NCI-H128 (cell line): ENCODE data around the gene MYBBP1A.
"Not testable (repeated sequence)": the region's sequence is repeated elsewhere in the genome, so short reads cannot be mapped to it uniquely, and the experiment has no call there.

Experiments
- DNase-seq: peaks from one replicate; lab custom pipeline; 2025; ENCODE audit not compliant: unreplicated experiment; lab: John Stamatoyannopoulos, UW

Gene MYBBP1A

DNA sequence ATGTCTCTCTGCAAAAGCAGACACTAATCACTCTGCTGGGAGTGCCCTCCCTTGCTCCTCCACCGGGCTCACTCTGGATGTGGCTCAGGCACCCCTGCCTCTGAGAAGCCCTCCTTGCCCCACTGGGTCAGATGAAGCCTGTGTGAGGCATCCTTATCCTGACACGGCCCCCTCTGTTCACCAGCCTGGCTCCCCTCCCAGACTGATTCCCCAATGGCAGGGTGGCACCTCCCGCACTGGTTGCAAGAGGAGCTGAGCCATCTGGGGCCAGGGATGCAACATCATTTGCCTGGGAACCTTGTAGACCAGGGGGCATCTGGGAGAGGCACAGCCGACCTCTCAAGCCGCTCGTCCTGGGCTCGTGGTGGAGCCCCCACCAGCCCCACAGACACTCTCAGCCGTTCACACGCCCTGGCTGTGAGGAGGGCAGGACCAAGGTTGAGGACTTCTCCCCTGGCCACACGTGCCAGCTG is 35.8 kb upstream of the MYBBP1A start:
- DNase-seq: no peak

DNA sequence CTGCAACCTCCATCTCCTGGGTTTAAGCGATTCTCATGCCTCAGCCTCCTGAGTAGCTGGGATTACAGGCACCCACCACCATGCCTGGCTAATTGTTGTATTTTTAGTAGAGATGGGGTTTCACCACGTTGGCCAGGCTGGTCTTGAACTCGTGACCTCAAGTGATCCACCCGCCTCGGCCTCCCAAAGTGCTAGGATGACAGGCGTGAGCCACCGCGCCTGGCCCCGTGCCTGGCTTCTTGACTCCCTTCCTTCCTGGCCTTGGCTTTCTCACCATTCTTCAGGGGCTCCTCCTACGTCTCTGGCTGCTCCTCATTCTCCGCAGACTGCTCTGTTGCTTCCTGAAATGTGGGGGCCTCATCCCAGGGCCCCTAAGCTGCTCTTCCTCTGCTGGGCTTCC is 34.9 kb upstream of the MYBBP1A start:
- not testable (repeated sequence) for DNase-seq

DNA sequence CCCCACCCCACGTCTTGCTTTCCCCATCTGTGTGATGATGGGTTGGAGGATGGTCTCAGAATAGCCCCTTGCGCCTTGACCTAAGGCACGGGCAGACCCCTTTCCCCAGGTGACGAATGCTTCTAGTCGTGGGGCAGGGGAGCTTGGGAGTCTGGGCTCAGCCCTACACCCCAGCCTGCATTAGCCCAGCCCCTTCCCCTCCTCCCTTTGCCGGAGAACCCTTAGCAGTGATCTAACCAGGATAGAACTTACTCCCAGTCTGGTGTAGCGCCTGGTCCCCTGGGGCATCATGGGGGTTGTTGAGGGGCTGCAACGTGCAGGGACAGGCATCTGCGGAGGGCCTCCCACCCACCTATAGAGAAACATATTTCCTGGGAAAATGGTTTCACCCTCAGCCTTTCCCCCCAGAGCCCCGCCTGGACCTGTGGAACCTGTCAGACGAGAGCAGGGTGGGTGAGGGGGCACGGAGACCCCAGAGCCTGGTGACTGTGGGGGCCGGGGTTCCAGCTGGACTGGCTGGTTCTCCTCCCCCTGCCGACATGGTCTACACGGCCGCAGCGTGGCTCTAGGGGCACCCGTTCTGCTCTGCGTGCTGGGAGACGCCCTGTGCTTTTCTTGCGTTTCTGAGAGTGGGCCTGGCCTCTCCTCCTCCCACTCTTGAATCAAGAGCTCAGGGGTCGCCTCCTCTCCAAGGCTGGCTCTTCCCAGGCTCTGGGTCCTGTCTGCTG is 33.9 kb upstream of the MYBBP1A start:
- no peak for DNase-seq

DNA sequence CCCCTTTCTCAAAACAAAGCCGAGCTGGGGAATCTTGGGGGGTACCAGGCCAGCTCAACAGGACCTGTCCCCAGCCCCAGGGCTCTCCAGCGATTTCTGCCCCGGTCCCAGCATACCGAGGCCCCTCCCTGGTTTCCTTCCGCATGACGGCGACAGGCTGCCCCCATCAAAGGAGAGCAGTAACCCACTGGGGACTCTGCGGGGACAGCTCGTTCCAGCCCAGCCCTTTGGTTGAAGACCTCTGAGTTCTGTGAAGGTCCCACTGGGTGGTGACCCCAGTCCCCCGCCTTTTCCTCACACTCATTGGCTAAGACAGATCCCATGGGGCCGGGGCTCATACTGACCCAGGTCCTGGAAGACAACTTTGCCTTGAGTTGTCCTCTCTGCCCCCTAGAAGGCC is 33.2 kb upstream of the MYBBP1A start:
- no peak for DNase-seq

DNA sequence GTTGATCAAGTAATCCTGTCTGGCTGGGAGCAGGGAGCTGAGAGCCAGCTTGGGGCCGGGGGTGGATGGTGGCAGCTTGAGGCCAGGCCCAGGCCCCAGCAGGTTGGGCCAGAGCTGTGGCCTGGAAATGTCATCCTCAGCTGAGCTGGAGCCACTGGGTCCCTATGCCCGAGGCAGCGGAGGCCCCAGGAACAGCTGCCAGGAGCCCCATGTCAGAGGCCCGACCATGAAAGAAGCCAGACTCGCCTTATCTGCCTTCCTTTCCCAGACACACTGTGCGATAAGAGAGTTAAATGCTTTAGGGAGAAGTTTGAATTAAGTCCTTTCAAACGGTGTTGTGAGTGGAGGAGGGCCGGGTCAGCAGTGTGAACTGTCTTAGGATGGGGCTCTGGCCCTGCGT is 32.6 kb upstream of the MYBBP1A start:
- DNase-seq: no peak

DNA sequence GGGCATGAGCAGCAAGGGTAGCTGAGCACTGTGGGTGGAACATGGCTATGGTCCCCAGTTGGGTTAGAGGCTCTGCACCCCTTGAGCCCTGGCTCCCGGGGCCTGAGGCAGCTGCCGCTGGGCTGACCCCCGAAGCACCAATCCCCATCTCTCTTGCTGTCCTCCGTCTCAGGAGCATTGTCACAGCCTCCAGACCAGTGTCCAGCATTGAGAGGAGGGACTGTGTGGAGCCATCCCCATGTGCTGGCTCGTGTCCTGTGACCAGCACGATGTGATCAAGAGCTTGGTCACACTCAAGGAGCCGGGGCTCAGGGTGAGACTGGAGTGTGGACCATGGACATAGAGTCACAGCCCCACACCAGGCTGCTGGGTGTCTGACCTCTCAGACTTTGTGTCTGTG is 32.0 kb upstream of the MYBBP1A start:
- DNase-seq: no peak

DNA sequence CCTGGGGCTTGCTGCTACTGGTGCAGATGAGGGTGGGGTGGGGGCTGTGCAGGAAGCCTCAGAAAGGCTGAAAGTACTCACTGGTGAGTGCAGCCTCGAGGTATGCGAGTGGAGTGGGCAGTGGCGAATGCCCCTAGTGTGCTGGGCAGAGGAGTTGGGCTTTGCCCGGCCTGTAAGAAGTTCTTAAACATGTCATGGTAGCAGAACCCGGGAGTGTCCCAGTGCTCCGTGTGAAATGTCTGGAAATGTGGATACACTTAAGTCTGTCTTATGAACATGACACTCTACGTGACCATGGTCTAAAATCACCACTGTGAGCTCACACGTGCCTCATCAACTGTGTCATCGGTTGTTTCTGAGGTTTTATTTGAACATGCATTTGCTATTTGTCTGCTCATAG is 30.9 kb upstream of the MYBBP1A start:
- DNase-seq: no peak

DNA sequence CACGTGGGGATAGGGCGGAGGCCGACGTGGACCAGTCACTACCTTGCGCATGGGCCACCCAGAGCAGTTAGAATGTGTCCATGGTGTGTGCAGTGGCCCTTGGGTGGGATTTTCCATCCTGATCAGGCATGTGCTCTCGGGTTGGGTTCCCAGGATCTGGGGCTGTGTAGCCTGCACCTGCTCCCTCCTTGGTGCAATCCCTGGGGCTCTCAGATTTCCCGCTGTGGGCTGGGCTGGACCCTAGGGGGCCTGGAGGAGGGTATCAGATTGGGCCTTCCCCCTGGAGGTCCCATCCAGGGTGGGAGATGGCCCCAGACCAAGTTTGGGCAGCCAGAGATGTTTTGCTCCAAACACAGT is 30.4 kb upstream of the MYBBP1A start:
- DNase-seq: no peak

DNA sequence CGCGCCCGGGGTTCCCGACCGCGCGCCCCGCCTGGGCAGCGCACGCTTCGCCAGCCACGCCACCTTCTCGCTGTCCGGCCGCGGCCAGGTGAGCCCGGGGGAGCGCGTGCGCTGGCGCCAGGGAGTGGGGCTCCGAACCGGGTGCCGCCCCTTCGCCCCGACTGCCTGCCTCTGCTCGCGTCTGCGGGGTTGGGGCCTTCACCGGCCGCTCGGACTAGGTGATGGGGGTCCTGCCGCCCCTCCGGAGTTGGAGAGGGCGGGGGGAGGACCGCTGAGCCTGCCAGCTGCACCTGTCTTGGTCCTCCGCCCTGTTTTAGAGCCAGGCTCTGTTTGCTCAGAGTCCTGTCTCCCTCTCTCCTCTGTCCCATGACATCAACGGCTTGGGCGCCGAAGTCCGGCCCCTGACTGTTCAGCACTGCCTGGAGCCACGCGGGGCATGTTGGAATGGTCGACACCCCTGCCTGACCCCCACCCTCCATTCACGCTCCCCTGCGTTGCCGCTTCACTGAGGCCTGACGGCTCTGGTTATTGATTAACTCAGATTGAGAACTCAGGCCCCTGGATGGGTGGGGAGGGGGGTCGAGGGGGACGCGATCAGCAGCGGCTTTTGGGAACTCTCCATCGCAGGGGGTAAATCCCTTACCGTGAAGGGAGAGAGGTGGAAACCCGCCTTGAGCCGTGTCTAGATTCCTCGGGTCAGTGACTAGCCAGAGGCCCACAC is 29.9 kb upstream of the MYBBP1A start:
- no peak for DNase-seq

DNA sequence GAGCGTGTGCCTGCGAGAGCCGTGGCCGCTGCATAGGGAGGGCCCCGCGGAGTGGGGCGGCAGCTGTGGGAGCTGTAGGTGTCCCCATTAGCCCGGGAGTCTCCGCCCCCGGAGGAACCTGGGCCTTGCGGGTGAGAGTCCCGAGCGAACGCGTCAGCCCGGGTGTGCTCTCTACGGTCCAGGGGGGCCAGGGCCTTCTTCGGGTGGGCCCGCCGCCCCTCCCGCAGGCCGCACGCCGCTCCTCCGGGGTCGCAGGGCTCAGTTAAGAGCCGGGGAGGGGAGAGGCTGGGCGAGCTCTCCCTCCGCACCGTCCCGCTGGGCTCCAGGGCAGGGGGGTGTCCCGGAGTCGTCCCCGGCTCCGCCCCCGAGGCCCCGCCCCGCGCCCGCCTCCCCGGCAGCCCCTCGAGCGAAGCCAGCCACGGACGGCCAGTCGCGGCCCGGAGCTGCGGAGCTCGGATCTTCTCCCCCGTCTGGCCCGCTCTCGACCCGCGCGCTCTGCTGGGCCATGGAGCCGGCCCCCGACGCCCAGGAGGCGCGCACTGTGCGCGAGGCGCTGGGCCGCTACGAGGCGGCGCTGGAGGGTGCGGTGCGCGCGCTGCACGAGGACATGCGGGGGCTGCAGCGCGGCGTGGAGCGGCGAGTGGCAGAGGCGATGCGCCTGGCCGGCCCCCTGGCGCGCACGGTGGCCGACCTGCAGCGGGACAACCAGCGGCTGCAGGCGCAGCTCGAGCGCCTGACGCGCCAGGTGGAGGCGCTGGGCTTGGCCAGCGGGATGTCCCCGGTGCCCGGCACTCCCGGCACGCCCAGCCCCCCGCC is 29.1 kb upstream of the MYBBP1A start, which contains the start of gene SMTNL2:
SMTNL2 (plus strand) TSS at position 429 of the 816 bp plus-strand sequence; CDS start at position 506, 77 bp downstream.
- DNase-seq: no peak

DNA sequence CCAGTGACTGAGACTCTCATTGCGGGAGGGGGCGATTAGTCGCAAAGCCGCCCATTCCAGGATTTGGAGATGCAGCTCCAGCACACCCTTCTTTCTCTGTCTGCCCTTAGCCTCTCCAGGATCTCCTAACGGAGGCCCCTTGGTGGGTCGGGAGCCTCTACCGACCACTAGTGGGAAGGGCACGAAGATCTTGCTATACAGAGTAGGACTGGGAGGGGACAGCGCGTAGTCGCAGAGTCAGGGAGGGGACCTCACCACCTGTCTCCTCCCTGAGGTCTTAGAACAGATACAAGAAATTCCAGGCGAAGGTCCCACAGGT is 28.6 kb upstream of the MYBBP1A start:
- DNase-seq: no peak

DNA sequence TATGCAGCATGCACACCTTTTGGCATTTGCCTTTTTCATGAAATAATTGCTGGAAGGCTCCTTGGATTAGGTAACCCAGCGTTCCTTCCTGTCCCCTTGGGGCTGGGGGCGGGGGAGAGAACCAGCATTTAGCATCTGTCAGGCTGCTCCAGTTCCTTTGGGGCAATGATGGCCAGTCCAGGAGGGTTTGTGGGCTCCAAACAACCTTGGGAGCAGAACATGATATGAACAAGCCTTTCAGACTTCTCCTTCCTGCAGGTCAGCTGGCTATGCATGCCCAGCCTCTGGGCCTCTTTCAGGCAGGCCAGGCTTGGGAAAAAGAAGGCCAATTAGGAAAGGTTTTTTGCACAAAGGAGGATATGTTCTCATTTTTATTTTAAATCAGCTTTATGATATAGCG is 28.0 kb upstream of the MYBBP1A start:
- no peak for DNase-seq

DNA sequence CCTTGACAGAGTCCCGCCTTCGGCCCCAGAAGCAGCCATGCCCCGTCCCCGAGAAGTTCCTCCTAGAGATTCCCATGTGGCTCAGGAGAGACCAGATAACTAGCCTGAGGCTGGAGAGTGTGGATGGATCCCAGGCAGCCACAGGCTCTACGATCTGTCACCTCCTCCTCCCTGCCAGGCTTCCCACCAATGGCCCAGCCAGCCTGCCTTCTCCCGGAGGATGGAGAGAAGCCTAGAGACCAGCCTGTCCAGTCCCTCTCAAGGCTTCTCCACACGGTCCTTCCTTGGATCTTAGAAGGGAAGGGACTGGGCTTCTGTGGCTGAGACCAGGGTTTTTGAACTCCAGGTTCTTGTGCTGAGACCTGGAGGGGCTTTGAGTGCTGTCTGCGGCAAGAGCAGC is 27.5 kb upstream of the MYBBP1A start:
- DNase-seq: no peak

DNA sequence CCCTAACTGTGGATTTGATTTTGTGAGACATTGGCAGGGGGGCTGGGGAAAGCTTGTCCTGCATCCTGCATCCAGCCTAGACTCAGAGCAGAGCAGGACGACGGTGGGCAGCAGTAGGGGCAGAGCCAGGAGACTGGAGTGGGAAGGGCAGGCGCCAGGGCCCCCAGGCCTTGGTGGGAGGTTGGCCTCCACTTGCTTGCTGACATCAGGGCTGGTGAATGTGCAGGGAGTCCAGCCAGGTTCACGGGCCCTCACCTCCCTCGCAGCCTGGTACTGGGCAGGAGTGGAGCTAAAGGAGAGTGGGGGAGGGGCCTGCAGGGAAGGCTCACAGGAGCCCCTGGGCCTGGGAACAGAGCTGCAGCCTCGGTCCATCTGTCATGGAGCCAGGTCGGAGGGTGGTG is 26.9 kb upstream of the MYBBP1A start:
- DNase-seq: no peak

DNA sequence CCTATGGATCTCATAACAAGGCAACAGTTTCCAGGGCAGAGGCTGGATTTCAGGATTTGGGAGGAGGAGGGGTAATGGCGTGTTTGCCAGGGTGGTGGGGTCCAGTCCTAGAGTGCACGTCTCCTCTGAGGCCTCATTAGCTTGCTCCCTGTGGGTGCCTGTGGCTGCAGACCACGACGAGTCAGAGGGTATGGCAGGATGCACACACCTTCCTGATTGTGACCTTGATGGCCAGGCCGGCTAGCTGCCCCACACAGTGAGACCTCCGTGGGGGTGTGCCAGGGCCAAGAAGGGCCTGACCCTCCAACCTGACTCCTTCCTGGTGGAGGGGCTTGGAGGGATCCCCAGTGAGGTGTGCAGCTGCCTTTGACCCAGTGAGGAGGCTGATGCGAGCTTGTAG is 25.1 kb upstream of the MYBBP1A start:
- DNase-seq: no peak

DNA sequence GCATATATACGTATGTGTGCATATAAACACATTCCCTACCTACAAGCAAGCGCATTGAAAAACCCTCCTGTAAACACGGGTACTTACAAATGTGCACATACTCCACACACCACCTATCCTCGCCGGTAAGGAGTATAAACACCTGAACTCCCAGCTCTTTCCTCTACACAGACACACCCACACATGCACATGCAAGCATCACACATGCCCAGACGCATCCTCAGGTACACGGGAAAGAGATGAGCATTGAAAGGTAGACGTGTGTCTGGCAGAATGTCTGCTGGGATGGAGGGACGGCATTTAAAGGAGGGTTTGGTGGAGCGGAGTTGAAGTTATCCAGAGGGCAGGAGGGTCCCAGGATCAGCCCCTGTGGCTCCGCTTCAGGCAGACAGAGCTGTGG is 24.5 kb upstream of the MYBBP1A start:
- no peak for DNase-seq

DNA sequence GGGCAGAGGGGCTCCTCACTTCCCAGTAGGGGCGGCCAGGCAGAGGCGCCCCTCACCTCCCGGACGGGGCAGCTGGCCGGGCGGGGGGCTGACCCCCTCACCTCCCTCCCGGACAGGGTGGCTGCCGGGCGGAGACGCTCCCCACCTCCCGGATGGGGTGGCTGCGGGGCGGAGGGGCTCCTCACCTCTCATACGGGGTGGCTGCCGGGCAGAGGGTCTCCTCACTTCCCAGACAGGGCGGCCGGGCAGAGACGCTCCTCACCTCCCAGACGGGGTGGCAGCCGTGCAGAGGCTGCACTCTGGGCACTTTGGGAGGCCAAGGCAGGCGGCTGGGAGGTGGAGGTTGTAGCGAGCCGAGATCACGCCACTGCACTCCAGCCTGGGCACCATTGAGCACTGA is 23.2 kb upstream of the MYBBP1A start:
- DNase-seq: not testable (repeated sequence)

DNA sequence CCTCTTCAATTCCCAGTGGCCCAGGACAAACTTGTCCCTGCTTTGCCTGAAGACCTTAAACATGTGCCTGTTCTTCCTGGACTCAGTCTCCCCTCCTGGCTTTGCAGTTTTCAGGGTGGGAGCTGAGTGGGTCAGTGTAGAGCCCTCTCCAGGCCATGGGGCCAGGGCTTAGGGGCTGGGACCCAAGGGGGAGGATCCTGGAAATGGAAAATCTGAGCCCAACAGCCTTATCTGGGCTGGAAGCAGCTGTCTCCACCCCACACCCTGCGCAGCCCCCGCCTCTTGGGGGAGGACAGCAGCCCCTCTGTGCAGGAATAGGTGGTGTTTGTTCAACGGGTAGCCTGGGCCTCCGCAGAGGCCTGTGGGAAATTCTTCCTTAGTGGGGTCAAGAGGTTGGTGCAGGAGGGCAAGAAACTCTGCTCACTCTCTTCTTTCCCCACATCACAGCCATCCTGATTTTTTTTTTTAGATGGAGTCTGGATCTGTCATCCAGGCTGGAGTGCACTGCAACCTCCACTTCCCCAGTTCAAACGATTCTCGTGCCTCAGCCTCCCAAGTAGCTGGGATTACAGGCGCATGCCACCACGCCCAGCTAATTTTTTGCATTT is 22.3 kb upstream of the MYBBP1A start:
- DNase-seq: no peak

DNA sequence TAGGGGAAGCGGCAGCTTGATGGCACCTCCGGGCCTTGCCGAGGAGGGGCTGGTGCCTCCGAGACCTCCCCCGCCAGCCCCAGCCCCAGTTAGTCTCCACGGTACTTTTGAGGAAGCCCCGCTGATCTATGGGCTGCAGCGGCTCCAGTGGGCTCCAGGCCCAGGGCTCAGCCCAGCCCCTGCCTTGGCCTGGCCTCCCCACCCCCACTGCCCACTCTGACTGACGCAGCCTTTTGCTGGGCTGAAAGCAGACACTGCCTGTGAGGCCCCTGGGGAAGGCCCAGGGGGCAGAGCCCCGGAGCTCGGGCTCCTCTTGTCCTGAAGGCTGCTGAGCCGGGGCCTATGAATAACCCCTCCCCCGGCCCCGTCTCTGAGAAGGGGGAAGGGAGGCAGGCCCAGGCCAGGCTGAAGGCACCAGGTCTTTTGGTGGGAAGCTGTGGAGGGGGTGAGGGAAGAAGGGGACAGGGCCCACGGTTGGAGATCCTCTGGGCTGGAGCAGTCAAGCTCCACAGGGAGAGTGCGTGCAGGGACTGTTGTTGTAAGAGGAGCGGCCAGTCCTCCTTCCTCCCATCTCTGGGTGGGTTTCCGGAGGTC is 21.6 kb upstream of the MYBBP1A start:
- DNase-seq: no peak

DNA sequence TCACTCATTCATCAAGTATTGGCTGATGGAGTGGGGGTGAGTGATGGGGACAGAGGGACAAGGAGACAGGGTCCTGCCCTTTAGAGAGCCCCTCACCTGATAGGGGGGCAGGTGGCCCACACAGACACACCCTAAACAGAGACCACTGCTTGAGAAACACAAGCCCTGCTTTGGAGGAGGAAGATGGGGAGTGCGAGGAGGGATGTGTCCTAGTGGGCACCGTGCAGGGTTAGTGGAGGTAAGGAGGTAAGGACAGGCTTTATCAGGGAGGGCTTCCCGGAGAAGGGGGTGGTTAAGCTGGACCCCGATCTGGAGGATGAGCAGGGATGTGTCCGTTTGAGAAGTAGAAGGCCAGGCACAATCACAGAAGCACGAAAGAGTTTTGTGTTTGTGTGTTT is 21.0 kb upstream of the MYBBP1A start:
- DNase-seq: no peak

DNA sequence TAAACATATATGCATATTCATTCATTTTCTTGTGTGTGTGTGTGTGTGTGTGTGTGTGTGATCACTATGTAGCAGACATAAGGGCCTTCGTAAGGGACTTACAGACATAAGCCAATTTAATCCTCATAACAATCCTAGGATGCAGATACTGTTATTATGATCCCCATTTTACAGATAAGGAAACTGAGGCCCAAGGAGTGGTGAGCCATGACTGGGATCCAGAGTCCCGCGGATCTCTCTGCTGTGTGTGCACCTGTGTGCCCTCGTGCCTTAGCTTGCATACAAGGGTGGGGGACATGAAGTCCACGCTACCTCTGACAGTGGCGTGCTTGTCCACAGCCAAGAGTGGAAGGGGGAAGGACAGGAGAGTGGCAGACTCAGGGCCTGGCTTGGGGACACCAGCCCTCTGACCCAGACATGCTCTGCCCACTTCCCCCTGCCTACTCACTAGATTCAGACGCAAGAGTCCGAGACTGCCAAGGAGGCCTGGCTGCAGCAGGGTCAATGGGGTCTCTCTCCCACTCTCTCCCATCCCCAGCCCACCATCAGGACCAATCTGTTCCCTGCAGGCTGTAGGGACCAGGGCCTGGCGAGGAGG is 19.4 kb upstream of the MYBBP1A start:
- DNase-seq: no peak
